K562 (cell line): ENCODE measurements around the gene GRIK3.

Source experiments
- CREB1 ChIP-seq, 2 experiments: sonication (generic) in 1 of 2; formaldehyde crosslinking in 1 of 2; IDR thresholded peaks; 2 replicates each; pipeline versions ENCODE4 v1.6.1 to v1.8.0; 2012 to 2022; ENCODE audit warnings: inconsistent platforms in 1 of 2, mild to moderate bottlenecking in 1 of 2, missing genetic modification reagents in 1 of 2, moderate library complexity in 1 of 2
- CTCF ChIP-seq, 3 experiments: IDR thresholded peaks in 2 of 3; conservative IDR thresholded peaks in 1 of 3; 2 replicates each; pipeline ENCODE4 v1.5.1; 2011 to 2012; ENCODE audit warnings: low read length in 3 of 3, mild to moderate bottlenecking in 3 of 3, control low read depth in 2 of 3, improper control_type of control experiment in 1 of 3, inconsistent platforms in 1 of 3, low read depth in 1 of 3, mixed read lengths in 1 of 3, moderate library complexity in 1 of 3; ENCODE audit not compliant: insufficient read depth in 2 of 3
- MTA3 ChIP-seq: fragments of 450-650 bp; formaldehyde crosslinking; IDR thresholded peaks from 2 replicates; pipeline ENCODE4 v1.6.1; 2017; ENCODE audit warnings: mild to moderate bottlenecking, borderline replicate concordance
- MXI1 ChIP-seq: IDR thresholded peaks from 2 replicates; pipeline ENCODE4 v1.6.1; 2011; ENCODE audit warnings: low read depth, mild to moderate bottlenecking, improper control_type of control experiment, low read length
- NONO ChIP-seq, 2 experiments: fragments of 200-400 bp in 1 of 2; fragments of 450-650 bp in 1 of 2; formaldehyde crosslinking in 1 of 2; IDR thresholded peaks; 2 replicates each; pipeline ENCODE4 v1.6.1; 2017; ENCODE audit warnings: low read depth in 2 of 2, mild to moderate bottlenecking in 2 of 2, moderate library complexity in 2 of 2, low read length in 1 of 2
- USF2 ChIP-seq: sonication (generic); formaldehyde crosslinking; IDR thresholded peaks from 2 replicates; pipeline ENCODE4 v1.5.0; 2020; ENCODE audit warnings: missing genetic modification reagents
- ZBTB12 ChIP-seq: fragments of 250-450 bp; sonication (Bioruptor Pico); IDR thresholded peaks from 2 replicates; pipeline ENCODE4 v1.4.0; 2020
- ZBTB7A ChIP-seq: IDR thresholded peaks from 2 replicates; pipeline ENCODE4 v1.6.1; 2011; ENCODE audit warnings: low read depth, mild to moderate bottlenecking, low read length, moderate library complexity, borderline replicate concordance; ENCODE audit not compliant: control insufficient read depth

GRCh38 chr1:36955016-36955415, 79.3 kb downstream of the GRIK3 start:
- TF ChIP-seq CTCF (IDR thresholded peaks at IDR 0.05 in 2 of 3, conservative IDR thresholded peaks at IDR 0.05 in 1 of 3; ENCODE audit: insufficient read depth in 2 of 3, low read depth in 1 of 3, low read length in 3 of 3) = no peak
- no peak for TF ChIP-seq MXI1
- no peak for TF ChIP-seq ZBTB7A
- TF ChIP-seq ZBTB12 (CRISPR knock-in tag) = no peak
- no peak for TF ChIP-seq MTA3
- no peak for TF ChIP-seq USF2
- TF ChIP-seq NONO (IDR thresholded peaks at IDR 0.05; ENCODE audit: low read depth in 2 of 2, low read length in 1 of 2) = no peak
- no peak for TF ChIP-seq CREB1 (IDR thresholded peaks at IDR 0.05)
- no peak for TF ChIP-seq CREB1 (CRISPR knock-in tag; IDR thresholded peaks at IDR 0.05)
